ENCODE results near the gene FGGY.
"Not testable (repeated sequence)": the region's sequence is repeated elsewhere in the genome, so short reads cannot be mapped to it uniquely, and the experiment has no call there.

Gene FGGY

GRCh38 chr1:59349101-59349500 lies 52.2 kb downstream of the FGGY start:
- Histone ChIP-seq H3K4me3 (ENCODE audit: control insufficient read depth in 1 of 7, extremely low read depth in 1 of 7, insufficient read depth in 4 of 7, low read depth in 2 of 7, low read length in 6 of 7) (no peak overlapping the region), H3K27ac (ENCODE audit: insufficient read depth in 1 of 2, low read depth in 1 of 2, low read length in 2 of 2, poor library complexity in 1 of 2, severe bottlenecking in 2 of 2) (no peak overlapping the region), H3K36me3 (ENCODE audit: control insufficient read depth in 4 of 4, insufficient read depth in 4 of 4, low read length in 3 of 4) (peaks cover 0 to 2% (median 0%) of the 10 kb centered on the region in 4 experiments), H3K4me1 (ENCODE audit: control extremely low read depth in 1 of 4, control insufficient read depth in 4 of 4, insufficient read depth in 4 of 4, low read length in 3 of 4) (peaks cover 0 to 14% (median 7%) of the 10 kb centered on the region in 4 experiments), H3K9me3 (ENCODE audit: control extremely low read depth in 1 of 5, control insufficient read depth in 4 of 5, insufficient read depth in 2 of 5, low read depth in 1 of 5, low read length in 4 of 5) (no peaks in the 10 kb centered on the region), H3K27me3 (replicated peaks in 2 of 5; ENCODE audit: control insufficient read depth in 4 of 5, insufficient read depth in 5 of 5, low read length in 4 of 5) (no peaks in the 10 kb centered on the region)
- POLR2A ChIA-PET, result no interaction called here
- DNase-seq, result no peak
- 93% methylated on average over 2 of the region's 3 CpGs for WGBS (ENCODE audit: insufficient coverage)
- CTCF ChIA-PET, result no interaction called here

GRCh38 chr1:59350521-59350920 lies 53.6 kb downstream of the FGGY start:
- Histone ChIP-seq H3K27me3 (replicated peaks in 2 of 5; ENCODE audit: control insufficient read depth in 4 of 5, insufficient read depth in 5 of 5, low read length in 4 of 5) (no peaks in the 10 kb centered on the region), H3K36me3 (ENCODE audit: control insufficient read depth in 4 of 4, insufficient read depth in 4 of 4, low read length in 3 of 4) (peaks cover 0 to 2% (median 0%) of the 10 kb centered on the region in 4 experiments), H3K9me3 (ENCODE audit: control extremely low read depth in 1 of 5, control insufficient read depth in 4 of 5, insufficient read depth in 2 of 5, low read depth in 1 of 5, low read length in 4 of 5) (no peaks in the 10 kb centered on the region), H3K27ac (ENCODE audit: insufficient read depth in 1 of 2, low read depth in 1 of 2, low read length in 2 of 2, poor library complexity in 1 of 2, severe bottlenecking in 2 of 2) (no peak overlapping the region), H3K4me3 (ENCODE audit: control insufficient read depth in 1 of 7, extremely low read depth in 1 of 7, insufficient read depth in 4 of 7, low read depth in 2 of 7, low read length in 6 of 7) (no peak overlapping the region), H3K4me1 (ENCODE audit: control extremely low read depth in 1 of 4, control insufficient read depth in 4 of 4, insufficient read depth in 4 of 4, low read length in 3 of 4) (peaks cover 0 to 14% (median 5%) of the 10 kb centered on the region in 4 experiments)
- ChIA-PET POLR2A (no interaction called here), CTCF (no interaction called here)
- no peak for DNase-seq
- no CpG with 5 or more reads among the region's 2 CpGs for WGBS (ENCODE audit: insufficient coverage)

- Histone ChIP-seq H3K4me1 (ENCODE audit: control extremely low read depth in 1 of 4, control insufficient read depth in 4 of 4, insufficient read depth in 4 of 4, low read length in 3 of 4) (peaks cover 0 to 14% (median 5%) of the 10 kb centered on the region in 4 experiments), H3K4me3 (ENCODE audit: control insufficient read depth in 1 of 7, extremely low read depth in 1 of 7, insufficient read depth in 4 of 7, low read depth in 2 of 7, low read length in 6 of 7) (no peak overlapping the region), H3K27me3 (replicated peaks in 2 of 5; ENCODE audit: control insufficient read depth in 4 of 5, insufficient read depth in 5 of 5, low read length in 4 of 5) (no peaks in the 10 kb centered on the region), H3K27ac (ENCODE audit: insufficient read depth in 1 of 2, low read depth in 1 of 2, low read length in 2 of 2, poor library complexity in 1 of 2, severe bottlenecking in 2 of 2) (no peak overlapping the region), H3K36me3 (ENCODE audit: control insufficient read depth in 4 of 4, insufficient read depth in 4 of 4, low read length in 3 of 4) (no peaks in the 10 kb centered on the region), H3K9me3 (ENCODE audit: control extremely low read depth in 1 of 5, control insufficient read depth in 4 of 5, insufficient read depth in 2 of 5, low read depth in 1 of 5, low read length in 4 of 5) (no peaks in the 10 kb centered on the region)
- WGBS (ENCODE audit: insufficient coverage), result no CpG with 5 or more reads among the region's 1 CpG
- no peak for DNase-seq
- CTCF ChIA-PET, result no interaction called here
- POLR2A ChIA-PET, result no interaction called here
Observed at GRCh38 chr1:59352065-59352464, 55.2 kb downstream of the FGGY start.

- no peak overlapping the region for H3K27ac ChIP-seq (ENCODE audit: insufficient read depth in 1 of 2, low read depth in 1 of 2, low read length in 2 of 2, poor library complexity in 1 of 2, severe bottlenecking in 2 of 2)
- H3K36me3 ChIP-seq (ENCODE audit: control insufficient read depth in 4 of 4, insufficient read depth in 4 of 4, low read length in 3 of 4), result no peaks in the 10 kb centered on the region
- no peak for DNase-seq
- ChIA-PET POLR2A (no interaction called here), CTCF (no interaction called here)
- peaks cover 0 to 14% (median 5%) of the 10 kb centered on the region in 4 experiments for H3K4me1 ChIP-seq (ENCODE audit: control extremely low read depth in 1 of 4, control insufficient read depth in 4 of 4, insufficient read depth in 4 of 4, low read length in 3 of 4)
- H3K4me3 ChIP-seq (ENCODE audit: control insufficient read depth in 1 of 7, extremely low read depth in 1 of 7, insufficient read depth in 4 of 7, low read depth in 2 of 7, low read length in 6 of 7), result no peak overlapping the region
- no peaks in the 10 kb centered on the region for H3K27me3 ChIP-seq (replicated peaks in 2 of 5; ENCODE audit: control insufficient read depth in 4 of 5, insufficient read depth in 5 of 5, low read length in 4 of 5)
- 88% methylated on average over 2 of the region's 3 CpGs for WGBS (ENCODE audit: insufficient coverage)
- H3K9me3 ChIP-seq (ENCODE audit: control extremely low read depth in 1 of 5, control insufficient read depth in 4 of 5, insufficient read depth in 2 of 5, low read depth in 1 of 5, low read length in 4 of 5), result no peaks in the 10 kb centered on the region
Observed at GRCh38 chr1:59353453-59353852, 56.6 kb downstream of the FGGY start.

- H3K9me3 ChIP-seq (ENCODE audit: control extremely low read depth in 1 of 5, control insufficient read depth in 4 of 5, insufficient read depth in 2 of 5, low read depth in 1 of 5, low read length in 4 of 5); DNase-seq; CTCF ChIA-PET; H3K36me3 ChIP-seq (ENCODE audit: control insufficient read depth in 4 of 4, insufficient read depth in 4 of 4, low read length in 3 of 4); H3K4me3 ChIP-seq (ENCODE audit: control insufficient read depth in 1 of 7, extremely low read depth in 1 of 7, insufficient read depth in 4 of 7, low read depth in 2 of 7, low read length in 6 of 7); POLR2A ChIA-PET; H3K27me3 ChIP-seq (replicated peaks in 2 of 5; ENCODE audit: control insufficient read depth in 4 of 5, insufficient read depth in 5 of 5, low read length in 4 of 5); H3K27ac ChIP-seq (ENCODE audit: insufficient read depth in 1 of 2, low read depth in 1 of 2, low read length in 2 of 2, poor library complexity in 1 of 2, severe bottlenecking in 2 of 2): not testable (repeated sequence)
- WGBS (ENCODE audit: insufficient coverage), result 100% methylated on average over 4 of the region's 4 CpGs
- H3K4me1 ChIP-seq (ENCODE audit: control extremely low read depth in 1 of 4, control insufficient read depth in 4 of 4, insufficient read depth in 4 of 4, low read length in 3 of 4), result peaks cover 0 to 14% (median 5%) of the 10 kb centered on the region in 4 experiments
Observed at GRCh38 chr1:59354239-59354638, 57.3 kb downstream of the FGGY start.

GRCh38 chr1:59354709-59355337 lies 57.9 kb downstream of the FGGY start:
- Histone ChIP-seq H3K4me3 (ENCODE audit: control insufficient read depth in 1 of 7, extremely low read depth in 1 of 7, insufficient read depth in 4 of 7, low read depth in 2 of 7, low read length in 6 of 7) (no peak overlapping the region), H3K27me3 (replicated peaks in 2 of 5; ENCODE audit: control insufficient read depth in 4 of 5, insufficient read depth in 5 of 5, low read length in 4 of 5) (no peaks in the 10 kb centered on the region), H3K4me1 (ENCODE audit: control extremely low read depth in 1 of 4, control insufficient read depth in 4 of 4, insufficient read depth in 4 of 4, low read length in 3 of 4) (peaks cover 0 to 14% (median 5%) of the 10 kb centered on the region in 4 experiments), H3K36me3 (ENCODE audit: control insufficient read depth in 4 of 4, insufficient read depth in 4 of 4, low read length in 3 of 4) (no peaks in the 10 kb centered on the region), H3K27ac (ENCODE audit: insufficient read depth in 1 of 2, low read depth in 1 of 2, low read length in 2 of 2, poor library complexity in 1 of 2, severe bottlenecking in 2 of 2) (no peak overlapping the region), H3K9me3 (ENCODE audit: control extremely low read depth in 1 of 5, control insufficient read depth in 4 of 5, insufficient read depth in 2 of 5, low read depth in 1 of 5, low read length in 4 of 5) (no peaks in the 10 kb centered on the region)
- DNase-seq, result no peak
- POLR2A ChIA-PET, result no interaction called here
- 100% methylated on average over 4 of the region's 5 CpGs for WGBS (ENCODE audit: insufficient coverage)
- CTCF ChIA-PET, result no interaction called here

- CTCF ChIA-PET, result no interaction called here
Observed at GRCh38 chr1:59355361-59355760, 58.5 kb downstream of the FGGY start.

More at GRCh38 chr1:59355361-59355760, 58.5 kb downstream of the FGGY start:
- H3K9me3 ChIP-seq (ENCODE audit: control extremely low read depth in 1 of 5, control insufficient read depth in 4 of 5, insufficient read depth in 2 of 5, low read depth in 1 of 5, low read length in 4 of 5), result no peaks in the 10 kb centered on the region
- DNase-seq, result no peak
- no peaks in the 10 kb centered on the region for H3K27me3 ChIP-seq (replicated peaks in 2 of 5; ENCODE audit: control insufficient read depth in 4 of 5, insufficient read depth in 5 of 5, low read length in 4 of 5)
- no peak overlapping the region for H3K27ac ChIP-seq (ENCODE audit: insufficient read depth in 1 of 2, low read depth in 1 of 2, low read length in 2 of 2, poor library complexity in 1 of 2, severe bottlenecking in 2 of 2)
- POLR2A ChIA-PET, result no interaction called here
- no peaks in the 10 kb centered on the region for H3K36me3 ChIP-seq (ENCODE audit: control insufficient read depth in 4 of 4, insufficient read depth in 4 of 4, low read length in 3 of 4)
- H3K4me3 ChIP-seq (ENCODE audit: control insufficient read depth in 1 of 7, extremely low read depth in 1 of 7, insufficient read depth in 4 of 7, low read depth in 2 of 7, low read length in 6 of 7), result no peak overlapping the region
- H3K4me1 ChIP-seq (ENCODE audit: control extremely low read depth in 1 of 4, control insufficient read depth in 4 of 4, insufficient read depth in 4 of 4, low read length in 3 of 4), result peaks cover 0 to 14% (median 5%) of the 10 kb centered on the region in 4 experiments
